B cell (primary cell): Measurements from ENCODE around the gene GRB10. TPM values are rescaled to one million over a fixed set of nuclear protein-coding genes. Genes with fewer than 3 reads are reported as not detected.

Experiments used
- ATAC-seq: fragments of 200-7000 bp; cut with Tn5 transposase; one replicate; pipeline ENCODE4 v1.10.0; 2021; ENCODE audit warnings: low read depth, mild to moderate bottlenecking, moderate number of reproducible peaks, moderate library complexity
- CTCF ChIA-PET: fragments of 350-600 bp; sonication (Branson Sonifier 250); formaldehyde crosslinking; loops from one replicate; lab custom pipeline; 2021; ENCODE audit warnings: antibody characterized with exemption, inconsistent platforms; lab: Charles Lee
- POLR2A ChIA-PET: fragments of 350-600 bp; sonication (Branson Sonifier 250); formaldehyde crosslinking; loops from one replicate; lab custom pipeline; 2021; ENCODE audit warnings: antibody characterized with exemption; lab: Charles Lee
- DNase-seq: peaks from one replicate; pipeline ENCODE4 v3.0.0; 2013
- H2AFZ ChIP-seq: 2 replicates; pipeline ENCODE4 v1.6.1; 2012; ENCODE audit warnings: mild to moderate bottlenecking, low read depth, low read length; ENCODE audit not compliant: insufficient read depth, poor library complexity, severe bottlenecking
- H3K27ac ChIP-seq, 2 donors: 1 replicate in 1 of 2; 2 replicates in 1 of 2; pipeline ENCODE4 v1.5.1; 2012 to 2013; ENCODE audit warnings: low read length in 2 of 2, mild to moderate bottlenecking in 2 of 2, moderate library complexity in 1 of 2
- H3K27me3 ChIP-seq, 4 experiments: fragments of 200-600 bp in 1 of 4; sonication (generic) in 1 of 4; replicated peaks in 1 of 4; 1 replicate in 2 of 4; 2 replicates in 2 of 4; pipeline versions ENCODE4 v1.6.1 to v1.7.0; 2013 to 2016; ENCODE audit warnings: low read length in 3 of 4, mild to moderate bottlenecking in 2 of 4, mixed read lengths in 1 of 4, moderate library complexity in 1 of 4; ENCODE audit not compliant: insufficient read depth in 4 of 4, control insufficient read depth in 3 of 4; ENCODE audit errors: control extremely low read depth in 1 of 4
- H3K36me3 ChIP-seq, 2 experiments: replicated peaks in 1 of 2; 1 replicate in 1 of 2; 2 replicates in 1 of 2; pipeline versions ENCODE4 v1.6.1 to v1.7.1; 2013; ENCODE audit warnings: low read length in 1 of 2; ENCODE audit not compliant: insufficient read depth in 2 of 2, control insufficient read depth in 1 of 2; ENCODE audit errors: control extremely low read depth in 1 of 2, extremely low read depth in 1 of 2
- H3K4me1 ChIP-seq, 2 donors: fragments of 200-600 bp in 1 of 2; sonication (generic) in 1 of 2; 1 replicate in 1 of 2; 2 replicates in 1 of 2; pipeline versions ENCODE4 v1.5.1 to v1.6.1; 2013 to 2017; ENCODE audit warnings: low read length in 2 of 2; ENCODE audit not compliant: control insufficient read depth in 2 of 2, insufficient read depth in 2 of 2
- H3K4me2 ChIP-seq: replicated peaks from 2 replicates; pipeline ENCODE3; 2012; ENCODE audit warnings: mild to moderate bottlenecking, low read depth, low read length; ENCODE audit not compliant: poor library complexity, severe bottlenecking
- H3K4me3 ChIP-seq, 5 experiments: fragments of 200-600 bp in 1 of 5; sonication (generic) in 1 of 5; 1 replicate in 3 of 5; 2 replicates in 2 of 5; pipeline versions ENCODE4 v1.5.1 to v1.7.0; 2011 to 2016; ENCODE audit warnings: low read length in 4 of 5, mild to moderate bottlenecking in 4 of 5, low read depth in 2 of 5, control low read depth in 1 of 5, moderate library complexity in 1 of 5; ENCODE audit not compliant: insufficient read depth in 1 of 5; ENCODE audit errors: control extremely low read depth in 1 of 5, extremely low read depth in 1 of 5
- H3K79me2 ChIP-seq: fragments of 200-600 bp; sonication (generic); one replicate; pipeline ENCODE4 v1.6.0; 2016; ENCODE audit warnings: low read length; ENCODE audit not compliant: control insufficient read depth, insufficient read depth
- H3K9ac ChIP-seq: fragments of 200-600 bp; sonication (generic); 2 replicates; pipeline ENCODE4 v1.6.1; 2017; ENCODE audit warnings: mild to moderate bottlenecking, low read length, moderate library complexity
- H3K9me3 ChIP-seq, 3 donors: one replicate each; pipeline versions ENCODE4 v1.6.1 to v1.7.1; 2013; ENCODE audit warnings: low read length in 2 of 3; ENCODE audit not compliant: control insufficient read depth in 2 of 3, insufficient read depth in 1 of 3; ENCODE audit errors: control extremely low read depth in 1 of 3
- H4K20me1 ChIP-seq: 2 replicates; pipeline ENCODE4 v1.6.0; 2012; ENCODE audit warnings: mild to moderate bottlenecking, low read length; ENCODE audit not compliant: insufficient read depth, control insufficient read depth, poor library complexity, severe bottlenecking
- H3K27ac Mint-ChIP-seq: one replicate; pipeline ENCODE4 v1.8.0; 2021; ENCODE audit warnings: mixed read lengths
- H3K27me3 Mint-ChIP-seq: one replicate; pipeline ENCODE4 v1.8.0; 2021; ENCODE audit warnings: mixed read lengths
- H3K4me1 Mint-ChIP-seq: one replicate; pipeline ENCODE4 v1.8.0; 2021; ENCODE audit warnings: mixed read lengths
- H3K4me3 Mint-ChIP-seq: one replicate; pipeline ENCODE4 v1.8.0; 2021; ENCODE audit warnings: mixed read lengths
- H3K9me3 Mint-ChIP-seq: one replicate; pipeline ENCODE4 v1.8.0; 2022; ENCODE audit warnings: mixed read lengths; ENCODE audit not compliant: insufficient read depth
- EZH2 ChIP-seq: IDR thresholded peaks from 2 replicates; pipeline ENCODE4 v1.6.1; 2012; ENCODE audit warnings: borderline replicate concordance, low read depth, mild to moderate bottlenecking, moderate library complexity, low read length; ENCODE audit not compliant: insufficient read depth, poor library complexity, severe bottlenecking
- WGBS: methylation state at CpG from one replicate; pipeline ENCODE4 v1.1.5; 2013; ENCODE audit warnings: missing lambda C conversion rate; ENCODE audit not compliant: insufficient coverage; 5-methylcytosine and 5-hydroxymethylcytosine counted together
- intact Hi-C: fragments of 100-400 bp; cut with micrococcal nuclease; formaldehyde crosslinking; loops from one replicate; pipeline ENCODE4 v1.10.0; 2022
- polyA plus RNA-seq: library from polyadenylated mRNA; depleted of rRNA; stranded (reverse); fragments of >200 nt; gene quantifications from 2 replicates; pipeline ENCODE4 v1.2.3, GENCODE V29; 2012
- total RNA-seq, 2 donors: library from RNA; stranded (reverse); fragments of 120-200 nt in 1 of 2; gene quantifications; 1 replicate in 1 of 2; 2 replicates in 1 of 2; pipeline versions ENCODE4 v1.2.3 to v1.2.4, GENCODE V29; 2013 to 2022
- TF ChIP-seq, protein P1 (sequence below): fragments of 200-600 bp; IDR thresholded peaks from one replicate; pipeline ENCODE4 v1.8.0; 2022; ENCODE audit warnings: antibody characterized with exemption, mild to moderate bottlenecking

The GRB10 gene
- total and polyA plus RNA-seq, 2 donors (not counting 1 experiment from before 2014, with no cell fraction given): 0.04 TPM; not detected in 1

DNA sequence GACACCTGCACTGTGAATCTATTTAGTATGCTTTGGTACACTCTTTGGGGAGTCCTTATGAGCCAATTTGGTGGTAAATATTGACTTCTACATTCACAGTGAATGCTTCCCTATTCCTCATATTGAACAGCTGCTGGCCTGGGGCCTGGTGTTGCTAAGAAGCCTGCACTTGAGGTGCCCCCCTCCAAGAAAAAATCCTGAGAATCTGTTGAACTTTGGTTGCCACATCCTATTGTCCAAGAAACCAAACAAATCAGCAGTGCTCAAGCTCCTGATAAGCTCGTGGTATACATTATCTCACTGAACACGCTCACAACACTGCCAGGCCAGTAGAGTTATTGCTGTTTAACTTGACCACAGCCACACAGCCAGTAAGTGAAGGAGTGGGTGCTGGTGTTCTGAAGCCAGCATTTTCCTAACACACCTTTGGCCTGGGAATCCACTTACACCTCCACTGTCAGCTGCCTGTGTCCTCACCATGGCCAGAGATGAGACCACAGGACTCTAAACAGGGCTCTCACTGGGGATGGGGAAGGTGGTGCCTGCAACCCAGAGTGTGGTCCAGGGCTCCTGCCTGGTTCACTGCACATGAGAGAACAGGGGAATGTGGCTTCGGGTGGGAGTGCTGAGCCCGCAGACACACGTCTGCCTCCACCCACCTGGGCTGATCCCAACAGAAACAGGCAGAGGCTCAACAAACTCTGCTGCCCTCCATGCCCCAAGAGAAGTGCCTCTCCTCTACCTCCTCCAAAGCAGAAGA is 224.2 kb downstream of the GRB10 start:
- Mint-ChIP-seq H3K4me3 (no peak overlapping the region), H3K27ac (no peak overlapping the region), H3K27me3 (peaks cover 34% of the 10 kb centered on the region), H3K9me3 (no peaks in the 10 kb centered on the region), H3K4me1 (no peaks in the 10 kb centered on the region)
- Histone ChIP-seq H3K9ac (no peak overlapping the region), H4K20me1 (no peaks in the 10 kb centered on the region), H3K9me3 (no peaks in the 10 kb centered on the region), H3K27ac (no peak overlapping the region), H3K4me2 (no peak overlapping the region), H3K4me1 (no peaks in the 10 kb centered on the region), H2AFZ (no peak overlapping the region), H3K27me3 (peaks cover 0 to 3% (median 0%) of the 10 kb centered on the region in 4 experiments), H3K4me3 (no peak overlapping the region), H3K36me3 (no peaks in the 10 kb centered on the region), H3K79me2 (no peaks in the 10 kb centered on the region)
- no peak for DNase-seq
- ChIA-PET CTCF (no interaction called here), POLR2A (no interaction called here)
- TF ChIP-seq, protein P1, sequence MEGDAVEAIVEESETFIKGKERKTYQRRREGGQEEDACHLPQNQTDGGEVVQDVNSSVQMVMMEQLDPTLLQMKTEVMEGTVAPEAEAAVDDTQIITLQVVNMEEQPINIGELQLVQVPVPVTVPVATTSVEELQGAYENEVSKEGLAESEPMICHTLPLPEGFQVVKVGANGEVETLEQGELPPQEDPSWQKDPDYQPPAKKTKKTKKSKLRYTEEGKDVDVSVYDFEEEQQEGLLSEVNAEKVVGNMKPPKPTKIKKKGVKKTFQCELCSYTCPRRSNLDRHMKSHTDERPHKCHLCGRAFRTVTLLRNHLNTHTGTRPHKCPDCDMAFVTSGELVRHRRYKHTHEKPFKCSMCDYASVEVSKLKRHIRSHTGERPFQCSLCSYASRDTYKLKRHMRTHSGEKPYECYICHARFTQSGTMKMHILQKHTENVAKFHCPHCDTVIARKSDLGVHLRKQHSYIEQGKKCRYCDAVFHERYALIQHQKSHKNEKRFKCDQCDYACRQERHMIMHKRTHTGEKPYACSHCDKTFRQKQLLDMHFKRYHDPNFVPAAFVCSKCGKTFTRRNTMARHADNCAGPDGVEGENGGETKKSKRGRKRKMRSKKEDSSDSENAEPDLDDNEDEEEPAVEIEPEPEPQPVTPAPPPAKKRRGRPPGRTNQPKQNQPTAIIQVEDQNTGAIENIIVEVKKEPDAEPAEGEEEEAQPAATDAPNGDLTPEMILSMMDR: no peak
- TF ChIP-seq EZH2: no peak
- WGBS: 75% methylated on average over 3 of the region's 5 CpGs
- ATAC-seq: no peak
- intact Hi-C loops: no loop called here

DNA sequence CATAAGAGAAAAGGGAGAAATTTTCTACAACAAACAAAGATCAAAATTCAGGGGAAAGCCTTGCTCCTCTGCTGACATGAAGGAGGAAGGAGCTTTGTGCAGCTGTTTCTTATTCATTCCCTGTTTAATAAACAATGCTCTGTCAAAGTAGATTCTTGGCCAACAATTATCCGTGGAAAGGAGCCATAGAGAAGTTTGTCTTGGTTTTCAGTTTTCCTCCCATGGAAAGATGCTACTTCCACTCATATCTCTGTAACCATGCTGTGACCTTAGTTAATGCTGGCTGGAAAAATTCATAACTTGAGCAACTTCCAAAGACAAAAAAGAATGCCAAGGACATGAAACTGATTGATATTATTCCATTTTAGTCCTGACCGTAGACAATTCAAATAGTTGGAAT is 225.6 kb downstream of the GRB10 start:
- ChIA-PET CTCF (no interaction called here), POLR2A (no interaction called here)

More for the DNA sequence above, 225.6 kb downstream of the GRB10 start:
- peaks cover 41% of the 10 kb centered on the region for H3K27me3 Mint-ChIP-seq
- Histone ChIP-seq H3K27me3 (peaks cover 0 to 4% (median 2%) of the 10 kb centered on the region in 4 experiments), H3K27ac (no peak overlapping the region), H3K9ac (no peak overlapping the region), H3K79me2 (no peaks in the 10 kb centered on the region), H3K9me3 (no peaks in the 10 kb centered on the region), H3K4me2 (no peak overlapping the region), H3K4me1 (no peaks in the 10 kb centered on the region), H3K4me3 (no peak overlapping the region), H3K36me3 (no peaks in the 10 kb centered on the region), H2AFZ (no peak overlapping the region), H4K20me1 (no peaks in the 10 kb centered on the region)
- ATAC-seq (no peak), DNase-seq (no peak)
- H3K4me3 Mint-ChIP-seq: no peak overlapping the region
- no CpG with 5 or more reads among the region's 2 CpGs for WGBS
- H3K27ac Mint-ChIP-seq: no peak overlapping the region
- H3K4me1 Mint-ChIP-seq: no peaks in the 10 kb centered on the region
- intact Hi-C loops: no loop called here
- TF ChIP-seq, protein P1: no peak
- no peak for TF ChIP-seq EZH2
- no peaks in the 10 kb centered on the region for H3K9me3 Mint-ChIP-seq
